Stomach (tissue), 9 donors: Measurements from ENCODE around the gene NT5C2. TPM values are rescaled to one million over a fixed set of nuclear protein-coding genes. Genes with fewer than 3 reads are reported as not detected.

Source experiments
- DNase-seq, 2 donors: peaks; one replicate each; pipeline versions ENCODE4 v3.0.0 to v3.0.0-alpha.2; 2013 to 2019
- H3K27ac ChIP-seq, 5 donors: fragments of 200-600 bp in 4 of 5; sonication (generic) in 4 of 5; one replicate each; pipeline ENCODE4 v1.5.1; 2013 to 2019; ENCODE audit warnings: mild to moderate bottlenecking in 1 of 5, moderate library complexity in 1 of 5
- H3K27me3 ChIP-seq, 3 donors: fragments of 200-600 bp; sonication (generic); one replicate each; pipeline ENCODE4 v1.5.1; 2017 to 2019; ENCODE audit warnings: mixed run types in 1 of 3
- H3K36me3 ChIP-seq, 4 donors: fragments of 200-600 bp; sonication (generic); 1 replicate in 3 of 4; 2 replicates in 1 of 4; pipeline ENCODE4 v1.5.1; 2016 to 2019
- H3K4me1 ChIP-seq, 4 donors: fragments of 200-600 bp; sonication (generic); one replicate each; pipeline ENCODE4 v1.5.1; 2016 to 2019
- H3K4me3 ChIP-seq, 4 donors: fragments of 200-600 bp; sonication (generic) in 3 of 4; one replicate each; pipeline ENCODE4 v1.5.1; 2016 to 2019; ENCODE audit warnings: mild to moderate bottlenecking in 1 of 4
- H3K9me3 ChIP-seq, 4 donors: fragments of 200-600 bp; sonication (generic); one replicate each; pipeline ENCODE4 v1.5.1; 2016 to 2019
- EP300 ChIP-seq: sonication (generic); formaldehyde crosslinking; IDR thresholded peaks from one replicate; pipeline ENCODE4 v1.6.1; 2017; ENCODE audit warnings: antibody characterized with exemption
- POLR2A ChIP-seq, 4 donors: fragments of 450-650 bp; IDR thresholded peaks; one replicate each; pipeline ENCODE4 v1.6.1; 2016; ENCODE audit warnings: antibody characterized with exemption in 4 of 4, control low read depth in 2 of 4, mild to moderate bottlenecking in 1 of 4, moderate library complexity in 1 of 4
- POLR2AphosphoS5 ChIP-seq, 3 donors: sonication (generic); formaldehyde crosslinking; IDR thresholded peaks; one replicate each; pipeline ENCODE4 v1.6.1; 2016; ENCODE audit warnings: antibody characterized with exemption in 3 of 3
- WGBS, 5 donors: extraction: QIAGEN DNeasy Blood & Tissue Kit in 3 of 5; methylation state at CpG; one replicate each; pipeline versions ENCODE4 v1.1.5 to v1.1.7; 2013 to 2018; 5-methylcytosine and 5-hydroxymethylcytosine counted together
- intact Hi-C: fragments of 100-400 bp; cut with DNase I; formaldehyde crosslinking; loops from one replicate; pipeline ENCODE4 v1.15.1; 2023; ENCODE audit warnings: low total_unique reads
- polyA plus RNA-seq, 3 donors: library from polyadenylated mRNA; stranded (reverse); fragments of 200-250 nt; gene quantifications; one replicate each; pipeline ENCODE4 v1.2.3, GENCODE V29; 2013
- total RNA-seq, 5 donors: library from RNA; depleted of rRNA; stranded (reverse); fragments of >200 nt; gene quantifications; one replicate each; pipeline versions ENCODE4 v1.1.0 to v1.2.3, GENCODE V29; 2014 to 2016
- TF ChIP-seq, protein P1 (sequence below), 7 experiments: fragments of 450-650 bp in 4 of 7; fragments of 200-600 bp in 3 of 7; sonication (generic) in 3 of 7; IDR thresholded peaks; one replicate each; pipeline ENCODE4 v1.5.1; 2016 to 2019; ENCODE audit warnings: antibody characterized with exemption in 7 of 7, control low read depth in 2 of 7, mild to moderate bottlenecking in 1 of 7
- donor health status: healthy with polysubstance abuse.
- donor health status: Bipolar disorder and iron deficiency.
- donor health status: healthy.

Gene NT5C2
- total and polyA plus RNA-seq, 8 donors: 20.0 to 176 (median 35.6) TPM

DNA sequence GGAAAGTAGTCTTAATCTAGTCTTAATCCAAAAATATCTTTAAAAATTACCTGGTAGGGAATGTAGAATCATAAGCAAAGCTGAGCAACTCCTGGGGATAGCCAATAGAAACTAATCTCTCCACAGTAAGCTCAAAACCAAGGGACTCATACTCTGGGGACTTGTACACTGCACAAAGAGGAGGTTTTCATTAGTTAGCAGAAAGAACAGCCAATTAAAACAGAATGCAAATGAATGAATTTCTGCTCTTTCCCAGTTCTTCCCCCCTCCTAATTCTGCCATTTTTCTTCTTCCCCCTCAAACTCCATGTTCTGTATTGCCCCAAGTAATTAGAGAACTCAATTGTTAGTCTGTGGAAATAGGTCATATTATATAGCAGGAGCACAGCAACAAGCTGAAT is 86.5 kb downstream of the NT5C2 start:
- no peak overlapping the region for H3K4me3 ChIP-seq

GRCh38 chr10:103105462-103105861 is 87.6 kb downstream of the NT5C2 start:
- H3K36me3 ChIP-seq: peaks cover 11 to 63% (median 50%) of the 10 kb centered on the region in 4 donors
- TF ChIP-seq POLR2AphosphoS5 (IDR thresholded peaks at IDR 0.05) (no peak), POLR2A (IDR thresholded peaks at IDR 0.05) (no peak), EP300 (no peak)
- TF ChIP-seq, protein P1, sequence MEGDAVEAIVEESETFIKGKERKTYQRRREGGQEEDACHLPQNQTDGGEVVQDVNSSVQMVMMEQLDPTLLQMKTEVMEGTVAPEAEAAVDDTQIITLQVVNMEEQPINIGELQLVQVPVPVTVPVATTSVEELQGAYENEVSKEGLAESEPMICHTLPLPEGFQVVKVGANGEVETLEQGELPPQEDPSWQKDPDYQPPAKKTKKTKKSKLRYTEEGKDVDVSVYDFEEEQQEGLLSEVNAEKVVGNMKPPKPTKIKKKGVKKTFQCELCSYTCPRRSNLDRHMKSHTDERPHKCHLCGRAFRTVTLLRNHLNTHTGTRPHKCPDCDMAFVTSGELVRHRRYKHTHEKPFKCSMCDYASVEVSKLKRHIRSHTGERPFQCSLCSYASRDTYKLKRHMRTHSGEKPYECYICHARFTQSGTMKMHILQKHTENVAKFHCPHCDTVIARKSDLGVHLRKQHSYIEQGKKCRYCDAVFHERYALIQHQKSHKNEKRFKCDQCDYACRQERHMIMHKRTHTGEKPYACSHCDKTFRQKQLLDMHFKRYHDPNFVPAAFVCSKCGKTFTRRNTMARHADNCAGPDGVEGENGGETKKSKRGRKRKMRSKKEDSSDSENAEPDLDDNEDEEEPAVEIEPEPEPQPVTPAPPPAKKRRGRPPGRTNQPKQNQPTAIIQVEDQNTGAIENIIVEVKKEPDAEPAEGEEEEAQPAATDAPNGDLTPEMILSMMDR (IDR thresholded peaks at IDR 0.05): no peak
- 83 to 100% (median 91%) methylated on average over 1 of the region's 1 CpG for WGBS, 5 donors
- intact Hi-C loops: no loop called here
- no peak for DNase-seq
- H3K9me3 ChIP-seq: no peaks in the 10 kb centered on the region
- H3K27me3 ChIP-seq: no peaks in the 10 kb centered on the region
- H3K27ac ChIP-seq: no peak overlapping the region
- H3K4me1 ChIP-seq: peaks cover 0 to 30% (median 7%) of the 10 kb centered on the region in 4 donors
- H3K4me3 ChIP-seq: no peak overlapping the region

More for the DNA sequence above, 86.5 kb downstream of the NT5C2 start:
- no peak for DNase-seq
- Histone ChIP-seq H3K36me3 (peaks cover 7 to 52% (median 42%) of the 10 kb centered on the region in 4 donors), H3K4me1 (peaks cover 4 to 40% (median 17%) of the 10 kb centered on the region in 4 donors), H3K27me3 (no peaks in the 10 kb centered on the region), H3K9me3 (no peaks in the 10 kb centered on the region), H3K27ac (no peak overlapping the region)
- intact Hi-C loops: no loop called here
- TF ChIP-seq EP300 (no peak), POLR2AphosphoS5 (IDR thresholded peaks at IDR 0.05) (no peak), POLR2A (IDR thresholded peaks at IDR 0.05) (no peak)
- TF ChIP-seq, protein P1 (IDR thresholded peaks at IDR 0.05): no peak

- Histone ChIP-seq H3K27ac (no peak overlapping the region), H3K9me3 (no peaks in the 10 kb centered on the region), H3K4me3 (no peak overlapping the region), H3K36me3 (peaks cover 16 to 70% (median 58%) of the 10 kb centered on the region in 4 donors), H3K27me3 (no peaks in the 10 kb centered on the region), H3K4me1 (peaks cover 0 to 24% (median 3%) of the 10 kb centered on the region in 4 donors)
- TF ChIP-seq, protein P1 (IDR thresholded peaks at IDR 0.05): no peak
- TF ChIP-seq POLR2A (IDR thresholded peaks at IDR 0.05): no peak
- no peak for TF ChIP-seq POLR2AphosphoS5 (IDR thresholded peaks at IDR 0.05)
- TF ChIP-seq EP300: no peak
- 36 to 42% (median 41%) methylated on average over 2 of the region's 2 CpGs for WGBS, 5 donors
- intact Hi-C loops: no loop called here
- no peak for DNase-seq
These were observed 88.4 kb downstream of the NT5C2 start for GRCh38 chr10:103104721-103105120.

GRCh38 chr10:103103989-103104388 is 89.1 kb downstream of the NT5C2 start:
- TF ChIP-seq, protein P1 (IDR thresholded peaks at IDR 0.05): no peak
- no peak for TF ChIP-seq POLR2A (IDR thresholded peaks at IDR 0.05)
- TF ChIP-seq POLR2AphosphoS5 (IDR thresholded peaks at IDR 0.05): no peak
- no peak for TF ChIP-seq EP300
- no peak overlapping the region for H3K4me3 ChIP-seq
- DNase-seq: no peak
- no peaks in the 10 kb centered on the region for H3K27me3 ChIP-seq
- H3K9me3 ChIP-seq: no peaks in the 10 kb centered on the region
- H3K4me1 ChIP-seq: peaks cover 0 to 24% (median 2%) of the 10 kb centered on the region in 4 donors
- intact Hi-C loops: no loop called here
- WGBS, 5 donors: 90 to 99% (median 93%) methylated on average over 2 of the region's 2 CpGs
- H3K27ac ChIP-seq: no peak overlapping the region
- peaks cover 20 to 77% (median 65%) of the 10 kb centered on the region in 4 donors for H3K36me3 ChIP-seq
